SU-DHL-6 (cell line): ENCODE measurements around the gene AHI1.
"Not testable (repeated sequence)": the region's sequence is repeated elsewhere in the genome, so short reads cannot be mapped to it uniquely, and the experiment has no call there.

Experiments
- H2AFZ ChIP-seq: fragments of 200-600 bp; sonication (generic); 2 replicates; pipeline ENCODE4 v1.6.1; 2014; ENCODE audit warnings: low read depth, mild to moderate bottlenecking, moderate library complexity, mixed read lengths, antibody characterized with exemption, low read length; ENCODE audit not compliant: severe bottlenecking
- H3F3A ChIP-seq: fragments of 200-600 bp; shearing (Covaris generic); 2 replicates; pipeline ENCODE4 v1.6.0; 2016; ENCODE audit warnings: antibody characterized with exemption, mild to moderate bottlenecking; ENCODE audit not compliant: insufficient read depth
- H3K27ac ChIP-seq: fragments of 200-600 bp; sonication (generic); 2 replicates; pipeline ENCODE4 v1.5.1; 2016; ENCODE audit warnings: low read depth, mild to moderate bottlenecking, low read length, moderate library complexity, mixed read lengths
- H3K27me3 ChIP-seq: fragments of 200-600 bp; sonication (generic), shearing (Covaris generic); 2 replicates; pipeline ENCODE4 v1.6.0; 2014; ENCODE audit warnings: mild to moderate bottlenecking, low read length
- H3K36me3 ChIP-seq: fragments of 200-600 bp; sonication (generic); 2 replicates; pipeline ENCODE4 v1.6.1; 2014; ENCODE audit warnings: mild to moderate bottlenecking, low read length, mixed read lengths
- H3K4me2 ChIP-seq: fragments of 300-600, 200-600 bp; shearing (Covaris generic), sonication (generic); 2 replicates; pipeline ENCODE4 v1.6.0; 2014; ENCODE audit warnings: low read length, low read depth, mild to moderate bottlenecking; ENCODE audit not compliant: poor library complexity, severe bottlenecking
- H3K4me3 ChIP-seq: fragments of 200-600 bp; sonication (generic); 2 replicates; pipeline ENCODE4 v1.5.1; 2014; ENCODE audit warnings: antibody characterized with exemption, low read length, mild to moderate bottlenecking, mixed read lengths; ENCODE audit not compliant: insufficient read depth, poor library complexity, severe bottlenecking
- H3K79me2 ChIP-seq: fragments of 200-600 bp; sonication (generic); 2 replicates; pipeline ENCODE4 v1.6.1; 2014; ENCODE audit warnings: mild to moderate bottlenecking, low read length, moderate library complexity; ENCODE audit not compliant: insufficient read depth
- H3K9ac ChIP-seq: fragments of 200-600 bp; sonication (generic); 2 replicates; pipeline ENCODE4 v1.7.0; 2014; ENCODE audit warnings: mild to moderate bottlenecking, low read length
- H3K9me2 ChIP-seq: fragments of 200-600 bp; sonication (generic); replicated peaks from 2 replicates; pipeline ENCODE4 v1.6.1; 2014; ENCODE audit warnings: low read length; ENCODE audit not compliant: insufficient read depth
- H3K9me3 ChIP-seq: fragments of 200-600 bp; sonication (generic); 2 replicates; pipeline ENCODE4 v1.6.1; 2014; ENCODE audit warnings: low read length, mixed read lengths; ENCODE audit not compliant: insufficient read depth
- H4K20me1 ChIP-seq: fragments of 200-600 bp; sonication (generic); 2 replicates; pipeline ENCODE4 v1.6.1; 2014; ENCODE audit warnings: low read depth, mild to moderate bottlenecking, antibody characterized with exemption, low read length, moderate library complexity, mixed read lengths
- CTCF ChIP-seq: fragments of 200-600 bp; sonication (generic); IDR thresholded peaks from one replicate; pipeline ENCODE4 v1.5.1; 2017; ENCODE audit warnings: antibody characterized with exemption, mild to moderate bottlenecking, low read length, moderate library complexity; ENCODE audit not compliant: insufficient read depth, poor library complexity, severe bottlenecking
- EZH2phosphoT487 ChIP-seq: fragments of 200-600 bp; sonication (generic), shearing (Covaris generic); conservative IDR thresholded peaks from 2 replicates; pipeline ENCODE4 v1.6.1; 2018; ENCODE audit warnings: mild to moderate bottlenecking, antibody characterized with exemption, low read length, moderate library complexity, mixed read lengths

Gene AHI1

GRCh38 chr6:135344526-135344925 lies 153.0 kb downstream of the AHI1 start:
- Histone ChIP-seq H3K27me3 (no peaks in the 10 kb centered on the region), H2AFZ (no peak overlapping the region), H3K4me2 (no peak overlapping the region), H3F3A (no peaks in the 10 kb centered on the region), H3K79me2 (no peaks in the 10 kb centered on the region), H3K9me2 (no peaks in the 10 kb centered on the region), H3K9ac (no peak overlapping the region), H3K9me3 (no peaks in the 10 kb centered on the region), H3K27ac (no peak overlapping the region), H4K20me1 (no peaks in the 10 kb centered on the region), H3K4me3 (no peak overlapping the region), H3K36me3 (no peaks in the 10 kb centered on the region)
- TF ChIP-seq EZH2phosphoT487 (no peak), CTCF (no peak)

DNA sequence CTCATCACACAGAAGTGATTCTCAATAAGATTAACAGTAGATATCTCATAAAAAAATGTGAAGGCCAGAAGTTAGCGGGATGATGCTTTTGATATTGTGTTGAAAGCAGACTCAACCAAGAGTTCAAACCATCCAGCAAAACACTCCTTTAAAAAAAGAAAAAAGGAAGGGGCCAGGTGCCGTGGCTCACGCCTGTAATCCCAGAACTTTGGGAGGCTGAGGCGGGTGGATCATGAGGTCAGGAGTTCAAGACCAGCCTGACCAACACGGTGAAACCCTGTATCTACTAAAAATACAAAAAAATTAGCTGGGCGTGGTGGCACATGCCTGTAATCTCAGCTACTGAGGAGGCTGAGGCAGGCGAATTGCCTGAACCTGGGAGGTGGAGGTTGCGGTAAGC lies 157.6 kb downstream of the AHI1 start:
- H3K4me2 ChIP-seq, H3K9me3 ChIP-seq, H3K9ac ChIP-seq, H3K36me3 ChIP-seq, H3K9me2 ChIP-seq, H4K20me1 ChIP-seq, H3K4me3 ChIP-seq, H3K27me3 ChIP-seq, H3F3A ChIP-seq, H3K27ac ChIP-seq, H3K79me2 ChIP-seq, H2AFZ ChIP-seq: not testable (repeated sequence)

GRCh38 chr6:135334169-135334568 lies 163.4 kb downstream of the AHI1 start:
- H3K9ac ChIP-seq, result no peak overlapping the region
- H3K27me3 ChIP-seq, result no peaks in the 10 kb centered on the region
- no peaks in the 10 kb centered on the region for H4K20me1 ChIP-seq
- no peaks in the 10 kb centered on the region for H3K79me2 ChIP-seq
- H3K9me2 ChIP-seq, result no peaks in the 10 kb centered on the region
- TF ChIP-seq EZH2phosphoT487, result no peak
- TF ChIP-seq CTCF, result no peak
- no peak overlapping the region for H3K4me2 ChIP-seq
- no peaks in the 10 kb centered on the region for H3F3A ChIP-seq
- H3K27ac ChIP-seq, result no peak overlapping the region
- H3K4me3 ChIP-seq, result no peak overlapping the region
- no peak overlapping the region for H2AFZ ChIP-seq
- no peaks in the 10 kb centered on the region for H3K9me3 ChIP-seq
- no peaks in the 10 kb centered on the region for H3K36me3 ChIP-seq

DNA sequence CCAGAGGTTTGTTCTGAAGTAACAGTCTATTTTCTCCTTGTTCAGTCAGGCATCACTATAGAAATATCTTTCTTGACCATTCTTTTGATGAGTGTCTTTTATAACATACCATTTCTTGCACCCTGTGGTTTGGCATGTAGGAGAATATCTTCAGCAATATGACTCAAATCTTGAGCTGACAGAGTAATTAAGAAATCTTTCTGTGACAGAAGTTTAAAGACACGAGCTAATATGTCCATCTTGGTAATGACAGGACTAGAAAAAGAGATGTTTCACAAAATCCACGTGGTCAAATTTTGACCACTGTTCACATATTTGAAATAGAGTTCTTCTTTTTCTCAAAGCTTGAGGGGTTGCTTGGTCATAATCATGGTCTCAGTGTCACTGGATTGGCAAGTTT lies 166.5 kb downstream of the AHI1 start:
- no peaks in the 10 kb centered on the region for H3K36me3 ChIP-seq
- no peaks in the 10 kb centered on the region for H3K27me3 ChIP-seq
- H4K20me1 ChIP-seq, result no peaks in the 10 kb centered on the region
- TF ChIP-seq EZH2phosphoT487, result no peak
- TF ChIP-seq CTCF, result no peak
- H3F3A ChIP-seq, result no peaks in the 10 kb centered on the region
- H3K4me3 ChIP-seq, result no peak overlapping the region
- no peaks in the 10 kb centered on the region for H3K79me2 ChIP-seq
- no peaks in the 10 kb centered on the region for H3K9me2 ChIP-seq
- H3K27ac ChIP-seq, result no peak overlapping the region
- H2AFZ ChIP-seq, result no peak overlapping the region
- H3K4me2 ChIP-seq, result no peak overlapping the region
- no peak overlapping the region for H3K9ac ChIP-seq
- no peaks in the 10 kb centered on the region for H3K9me3 ChIP-seq
